Smooth muscle cell (in vitro differentiated cells): ENCODE results near the gene RBPJL. TPM values are rescaled to one million over a fixed set of nuclear protein-coding genes. Genes with fewer than 3 reads are reported as not detected.
A peak's percentile ranks its signal among the peaks of the same experiment; 100 is the strongest.

Source experiments
- DNase-seq: peaks from one replicate; lab custom pipeline; 2025; ENCODE audit not compliant: unreplicated experiment; lab: John Stamatoyannopoulos, UW
- H2AFZ ChIP-seq: fragments of 200-600 bp; sonication (generic); 2 replicates; pipeline ENCODE4 v1.6.0; 2016; ENCODE audit warnings: antibody characterized with exemption, low read depth, mild to moderate bottlenecking
- H3F3A ChIP-seq: fragments of 200-600 bp; sonication (generic); 2 replicates; pipeline ENCODE4 v1.6.0; 2017; ENCODE audit warnings: antibody characterized with exemption, low read depth
- H3K27ac ChIP-seq: fragments of 200-600 bp; sonication (generic); 2 replicates; pipeline ENCODE4 v1.5.1; 2016; ENCODE audit warnings: low read depth, mild to moderate bottlenecking
- H3K27me3 ChIP-seq: fragments of 200-600 bp; sonication (generic); 2 replicates; pipeline ENCODE4 v1.6.1; 2016; ENCODE audit warnings: low read depth, mild to moderate bottlenecking
- H3K36me3 ChIP-seq: fragments of 200-600 bp; sonication (generic); 2 replicates; pipeline ENCODE4 v1.5.1; 2016; ENCODE audit warnings: low read depth
- H3K4me1 ChIP-seq: fragments of 200-600 bp; sonication (generic); 2 replicates; pipeline ENCODE4 v1.5.1; 2016; ENCODE audit warnings: low read depth
- H3K4me2 ChIP-seq: fragments of 200-600 bp; sonication (generic); 2 replicates; pipeline ENCODE4 v1.6.0; 2016; ENCODE audit warnings: mild to moderate bottlenecking
- H3K4me3 ChIP-seq: fragments of 200-600 bp; sonication (generic); 2 replicates; pipeline ENCODE4 v1.5.1; 2016; ENCODE audit warnings: mild to moderate bottlenecking
- H3K79me2 ChIP-seq: fragments of 200-600 bp; sonication (generic); 2 replicates; pipeline ENCODE4 v1.6.0; 2016; ENCODE audit warnings: low read depth, mild to moderate bottlenecking
- H3K9ac ChIP-seq: fragments of 200-600 bp; sonication (generic); 2 replicates; pipeline ENCODE4 v1.6.0; 2016; ENCODE audit warnings: low read depth
- H3K9me3 ChIP-seq: fragments of 200-600 bp; sonication (generic); replicated peaks from 2 replicates; pipeline ENCODE4 v1.5.1; 2016; ENCODE audit warnings: low read depth
- H4K20me1 ChIP-seq: fragments of 200-600 bp; sonication (generic); 2 replicates; pipeline ENCODE4 v1.6.0; 2016; ENCODE audit warnings: low read depth
- CTCF ChIP-seq: fragments of 200-600 bp; sonication (generic); IDR thresholded peaks from 2 replicates; pipeline ENCODE4 v1.5.1; 2017; ENCODE audit warnings: borderline replicate concordance, mild to moderate bottlenecking, antibody characterized with exemption; ENCODE audit not compliant: insufficient read depth, poor library complexity, severe bottlenecking
- WGBS: methylation state at CpG from one replicate; pipeline ENCODE4 v1.1.7; 2016; ENCODE audit warnings: low lambda C conversion rate; 5-methylcytosine and 5-hydroxymethylcytosine counted together
- polyA plus RNA-seq: library from polyadenylated mRNA; unstranded; fragments of >200 nt; fragmentation: Nextera tagmentation; extraction: Ambion mirVana; gene quantifications from 2 replicates; pipeline ENCODE4 v1.2.1, GENCODE V29; 2016
- total RNA-seq: library from RNA; depleted of rRNA; stranded (reverse); fragments of >200 nt; gene quantifications from 2 replicates; pipeline ENCODE4 v1.2.3, GENCODE V29; 2014

RBPJL gene
- total and polyA plus RNA-seq, 2 experiments from 2014 or later, result not detected

DNA sequence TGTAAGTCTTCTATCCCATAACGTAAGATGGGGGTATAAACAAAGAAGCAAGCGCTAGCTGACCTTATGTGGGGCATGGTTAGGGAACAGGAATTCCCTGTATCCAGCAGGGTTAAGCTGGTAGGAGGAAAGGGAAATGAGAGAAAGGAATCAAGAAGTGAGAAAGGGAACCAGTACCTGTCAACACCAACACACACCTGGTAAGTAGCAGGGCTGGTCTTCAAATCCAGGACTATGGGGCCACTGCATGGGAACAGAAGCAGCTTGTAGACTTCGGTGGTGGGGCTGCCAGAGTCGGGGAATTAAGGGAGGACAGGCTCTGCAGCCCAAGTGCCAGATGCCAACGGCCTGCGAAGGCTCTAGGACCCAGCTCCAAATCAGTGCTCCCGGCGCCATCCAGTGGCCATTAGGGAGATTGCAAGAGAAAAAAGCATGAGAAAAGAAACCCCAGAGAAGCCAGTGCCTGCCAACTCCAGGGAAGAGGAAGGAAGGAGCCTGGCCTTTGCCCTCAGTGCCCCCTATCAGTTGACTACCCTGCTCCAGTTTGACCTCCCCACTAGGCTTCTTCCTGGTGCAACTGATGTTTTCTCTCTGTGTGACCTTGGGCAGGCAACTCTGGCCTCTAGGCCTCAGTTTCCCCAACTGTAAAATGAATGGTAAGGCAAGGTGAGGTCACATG is 15.8 kb upstream of the RBPJL start:
- peaks cover 2% of the 10 kb centered on the region for H3K27me3 ChIP-seq
- H2AFZ ChIP-seq, result peak overlapping the region; percentile 1
- H3K9ac ChIP-seq, result no peak overlapping the region
- H3K79me2 ChIP-seq, result no peaks in the 10 kb centered on the region
- no peaks in the 10 kb centered on the region for H4K20me1 ChIP-seq
- peaks cover 3% of the 10 kb centered on the region for H3F3A ChIP-seq
- no peak overlapping the region for H3K27ac ChIP-seq
- H3K4me1 ChIP-seq, result no peaks in the 10 kb centered on the region
- H3K9me3 ChIP-seq, result no peaks in the 10 kb centered on the region
- WGBS, result 22% methylated on average over 8 of the region's 8 CpGs
- DNase-seq, result peak; percentile 39
- no peak overlapping the region for H3K4me3 ChIP-seq
- TF ChIP-seq CTCF, result peak; percentile 78
- H3K36me3 ChIP-seq, result no peaks in the 10 kb centered on the region
- H3K4me2 ChIP-seq, result no peak overlapping the region

DNA sequence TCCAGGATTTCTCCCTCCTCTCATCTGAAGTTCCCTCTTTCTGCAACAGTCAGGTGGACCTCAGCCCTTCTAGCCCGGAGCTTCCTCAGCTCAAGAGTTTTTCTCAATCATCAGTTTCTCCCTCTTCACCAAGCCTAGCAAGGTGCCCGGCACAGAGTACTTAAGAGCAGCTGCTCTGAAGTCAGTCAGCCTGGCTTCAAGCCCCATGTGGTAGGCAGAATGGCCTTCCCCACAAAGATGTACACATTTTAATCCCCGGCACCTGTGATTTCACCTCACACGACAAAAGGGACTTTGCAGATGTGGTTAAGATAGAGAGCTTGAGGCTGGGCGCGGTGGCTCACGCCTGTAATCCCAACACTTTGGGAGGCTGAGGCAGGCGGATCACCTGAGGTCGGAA is 15.1 kb upstream of the RBPJL start:
- Histone ChIP-seq H3K36me3 (no peaks in the 10 kb centered on the region), H3K9me3 (no peaks in the 10 kb centered on the region), H3K4me2 (no peak overlapping the region), H3K79me2 (no peaks in the 10 kb centered on the region), H3K27me3 (peaks cover 2% of the 10 kb centered on the region), H3F3A (peaks cover 3% of the 10 kb centered on the region), H2AFZ (no peak overlapping the region), H3K27ac (no peak overlapping the region), H3K4me3 (no peak overlapping the region), H3K9ac (no peak overlapping the region), H3K4me1 (no peaks in the 10 kb centered on the region), H4K20me1 (no peaks in the 10 kb centered on the region)
- WGBS, result 94% methylated on average over 9 of the region's 9 CpGs
- TF ChIP-seq CTCF, result no peak
- DNase-seq, result no peak

DNA sequence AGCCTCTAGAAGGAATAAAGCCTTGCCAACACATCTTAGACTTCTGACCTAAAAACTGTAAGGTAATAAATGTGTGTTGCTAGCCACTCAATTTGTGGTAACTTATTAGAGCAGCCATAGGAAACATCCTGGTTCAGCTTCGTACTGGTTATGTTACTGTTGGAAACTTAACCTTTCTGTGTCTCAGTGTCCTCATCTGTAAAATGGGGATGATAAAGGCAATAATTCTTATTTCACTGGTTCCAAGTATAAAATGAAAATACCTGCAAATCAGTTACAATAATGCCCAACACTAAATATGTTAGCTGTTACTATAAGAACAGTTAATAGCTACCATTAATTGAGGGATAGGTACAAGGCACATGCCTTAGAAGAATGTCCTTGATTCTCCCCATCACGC is 14.3 kb upstream of the RBPJL start:
- no peak for TF ChIP-seq CTCF
- H3K9ac ChIP-seq, result no peak overlapping the region
- no peak for DNase-seq
- H3K4me3 ChIP-seq, result no peak overlapping the region
- no peaks in the 10 kb centered on the region for H4K20me1 ChIP-seq
- peaks cover 3% of the 10 kb centered on the region for H3F3A ChIP-seq
- peaks cover 2% of the 10 kb centered on the region for H3K27me3 ChIP-seq
- H3K9me3 ChIP-seq, result no peaks in the 10 kb centered on the region
- no peaks in the 10 kb centered on the region for H3K79me2 ChIP-seq
- no peaks in the 10 kb centered on the region for H3K36me3 ChIP-seq
- no peak overlapping the region for H3K4me2 ChIP-seq
- no peak overlapping the region for H3K27ac ChIP-seq
- H3K4me1 ChIP-seq, result no peaks in the 10 kb centered on the region
- no peak overlapping the region for H2AFZ ChIP-seq
- WGBS, result 98% methylated on average over 2 of the region's 2 CpGs
